ENCODE results near the gene SCART1. TPM values are rescaled to one million over a fixed set of nuclear protein-coding genes. Genes with fewer than 3 reads are reported as not detected.

SCART1 gene
- total and polyA plus RNA-seq, 4 donors: 0.33 to 4.8 (median 2.0) TPM

GRCh38 chr10:133461027-133461426, 7.3 kb downstream of the SCART1 start:
- ATAC-seq (ENCODE audit: insufficient read depth, low FRiP score) (no peak), DNase-seq (no peak)
- 89 to 94% methylated on average over 7 of the region's 7 CpGs for WGBS, 2 donors
- no peaks in the 10 kb centered on the region for H3K36me3 ChIP-seq (ENCODE audit: control insufficient read depth in 4 of 4, insufficient read depth in 4 of 4, low read length in 4 of 4)
- H3K9ac ChIP-seq (ENCODE audit: insufficient read depth in 1 of 2, low read length in 2 of 2): no peak overlapping the region
- no peaks in the 10 kb centered on the region for H3K4me1 ChIP-seq (ENCODE audit: control insufficient read depth in 5 of 5, insufficient read depth in 5 of 5, low read length in 5 of 5)
- H3K9me3 ChIP-seq (ENCODE audit: control insufficient read depth in 4 of 4, insufficient read depth in 3 of 4, low read length in 3 of 4): peaks cover 0 to 4% (median 0%) of the 10 kb centered on the region in 4 donors
- peaks cover 0 to 16% (median 0%) of the 10 kb centered on the region in 3 donors for H3K27me3 ChIP-seq (ENCODE audit: control insufficient read depth in 3 of 3, insufficient read depth in 3 of 3, low read length in 2 of 3)
- H3K27ac ChIP-seq (ENCODE audit: low read depth in 1 of 2, low read length in 1 of 2): no peak overlapping the region
- TF ChIP-seq CTCF (IDR thresholded peaks at IDR 0.05; ENCODE audit: control extremely low read depth, extremely low read depth): no peak
- H3K4me3 ChIP-seq: no peak overlapping the region

GRCh38 chr10:133461841-133462240, 8.1 kb downstream of the SCART1 start:
- Histone ChIP-seq H3K9me3 (ENCODE audit: control insufficient read depth in 4 of 4, insufficient read depth in 3 of 4, low read length in 3 of 4) (peaks cover 0 to 4% (median 0%) of the 10 kb centered on the region in 4 donors), H3K27me3 (ENCODE audit: control insufficient read depth in 3 of 3, insufficient read depth in 3 of 3, low read length in 2 of 3) (peaks cover 0 to 16% (median 0%) of the 10 kb centered on the region in 3 donors), H3K27ac (ENCODE audit: low read depth in 1 of 2, low read length in 1 of 2) (no peak overlapping the region), H3K9ac (ENCODE audit: insufficient read depth in 1 of 2, low read length in 2 of 2) (no peak overlapping the region), H3K4me3 (no peak overlapping the region), H3K4me1 (ENCODE audit: control insufficient read depth in 5 of 5, insufficient read depth in 5 of 5, low read length in 5 of 5) (no peaks in the 10 kb centered on the region), H3K36me3 (ENCODE audit: control insufficient read depth in 4 of 4, insufficient read depth in 4 of 4, low read length in 4 of 4) (no peaks in the 10 kb centered on the region)
- ATAC-seq (ENCODE audit: insufficient read depth, low FRiP score) (no peak), DNase-seq (no peak)
- 77 to 84% methylated on average over 8 of the region's 8 CpGs for WGBS, 2 donors
- TF ChIP-seq CTCF (IDR thresholded peaks at IDR 0.05; ENCODE audit: control extremely low read depth, extremely low read depth): no peak

- 91% methylated on average over 10 of the region's 10 CpGs for WGBS, 2 donors
- Histone ChIP-seq H3K27me3 (ENCODE audit: control insufficient read depth in 3 of 3, insufficient read depth in 3 of 3, low read length in 2 of 3) (peaks cover 0 to 16% (median 0%) of the 10 kb centered on the region in 3 donors), H3K27ac (ENCODE audit: low read depth in 1 of 2, low read length in 1 of 2) (no peak overlapping the region), H3K4me1 (ENCODE audit: control insufficient read depth in 5 of 5, insufficient read depth in 5 of 5, low read length in 5 of 5) (no peaks in the 10 kb centered on the region), H3K36me3 (ENCODE audit: control insufficient read depth in 4 of 4, insufficient read depth in 4 of 4, low read length in 4 of 4) (no peaks in the 10 kb centered on the region), H3K4me3 (no peak overlapping the region), H3K9ac (ENCODE audit: insufficient read depth in 1 of 2, low read length in 2 of 2) (no peak overlapping the region), H3K9me3 (ENCODE audit: control insufficient read depth in 4 of 4, insufficient read depth in 3 of 4, low read length in 3 of 4) (peaks cover 0 to 9% (median 0%) of the 10 kb centered on the region in 4 donors)
- no peak for TF ChIP-seq CTCF (IDR thresholded peaks at IDR 0.05; ENCODE audit: control extremely low read depth, extremely low read depth)
- ATAC-seq (ENCODE audit: insufficient read depth, low FRiP score) (no peak), DNase-seq (no peak)
These were observed 9.0 kb downstream of the SCART1 start for GRCh38 chr10:133462512-133463305.
